ENCODE measurements around the gene MAPKBP1. TPM values are rescaled to one million over a fixed set of nuclear protein-coding genes. Genes with fewer than 3 reads are reported as not detected.

Gene MAPKBP1
- polyA plus RNA-seq, 1 donor from 2014 or later, result 2.7 TPM

DNA sequence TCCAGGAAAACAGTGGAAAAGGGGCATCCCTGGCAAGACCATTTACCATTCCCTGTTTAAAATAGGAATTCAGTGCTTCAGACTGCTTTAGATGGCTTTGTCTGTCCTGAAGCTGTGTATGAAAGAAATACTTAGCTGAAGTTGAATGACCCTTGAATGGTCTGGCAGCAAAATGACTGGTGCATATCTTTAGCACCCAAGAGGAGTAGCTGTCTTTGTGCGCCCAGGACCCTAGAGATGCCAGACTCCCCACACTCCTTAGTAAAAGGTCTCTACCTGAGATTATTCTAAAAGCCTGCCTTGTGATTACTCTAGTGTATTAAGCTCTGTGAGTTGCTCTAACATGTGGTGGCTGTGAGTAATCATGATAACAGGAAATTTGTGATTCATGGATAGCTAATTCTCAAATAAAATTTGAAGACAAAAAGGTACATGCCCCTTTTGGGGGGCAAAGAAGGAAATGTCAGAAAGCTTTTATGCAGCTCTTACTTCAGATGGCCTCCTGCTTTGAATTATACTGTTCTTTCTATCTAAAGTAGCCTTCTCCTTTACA is 3.2 kb downstream of the MAPKBP1 start:
- H3K27ac Mint-ChIP-seq, result peak overlapping the region in 1 of 3 donors; percentile 95

GRCh38 chr15:41778521-41778920 is 4.2 kb downstream of the MAPKBP1 start:
- peak overlapping the region in 1 of 4 donors; percentile 60 for H3K4me3 Mint-ChIP-seq
- no peaks in the 10 kb centered on the region for H3K27me3 Mint-ChIP-seq
- peaks cover 31 to 51% (median 34%) of the 10 kb centered on the region in 3 donors for H3K4me1 Mint-ChIP-seq
- peak overlapping the region in 1 of 3 donors; percentile 18 for H3K27ac Mint-ChIP-seq
- H3K9me3 Mint-ChIP-seq, result no peaks in the 10 kb centered on the region
- peaks cover 4% of the 10 kb centered on the region for H3K36me3 Mint-ChIP-seq

More for the DNA sequence above, 3.2 kb downstream of the MAPKBP1 start:
- Mint-ChIP-seq H3K4me3 (peak overlapping the region in 1 of 4 donors; percentile 60), H3K9me3 (no peaks in the 10 kb centered on the region), H3K36me3 (peaks cover 4% of the 10 kb centered on the region), H3K4me1 (peaks cover 29 to 51% (median 32%) of the 10 kb centered on the region in 3 donors), H3K27me3 (no peaks in the 10 kb centered on the region)

GRCh38 chr15:41779662-41780157 is 5.4 kb downstream of the MAPKBP1 start:
- Mint-ChIP-seq H3K36me3 (peaks cover 4% of the 10 kb centered on the region), H3K27ac (peak overlapping the region in 1 of 3 donors; percentile 19), H3K27me3 (no peaks in the 10 kb centered on the region), H3K9me3 (no peaks in the 10 kb centered on the region), H3K4me1 (peaks cover 24 to 50% (median 28%) of the 10 kb centered on the region in 3 donors), H3K4me3 (peak overlapping the region in 1 of 4 donors; percentile 10)

- Mint-ChIP-seq H3K4me3 (peak overlapping the region in 1 of 4 donors; percentile 10), H3K4me1 (peaks cover 22 to 46% (median 24%) of the 10 kb centered on the region in 3 donors), H3K9me3 (no peaks in the 10 kb centered on the region), H3K36me3 (peaks cover 4% of the 10 kb centered on the region), H3K27me3 (no peaks in the 10 kb centered on the region), H3K27ac (peak overlapping the region in 1 of 3 donors; percentile 19)
These were observed 6.0 kb downstream of the MAPKBP1 start for GRCh38 chr15:41780266-41780665.

- H3K36me3 Mint-ChIP-seq, result peaks cover 4% of the 10 kb centered on the region
- peaks cover 19 to 41% (median 24%) of the 10 kb centered on the region in 3 donors for H3K4me1 Mint-ChIP-seq
- H3K27ac Mint-ChIP-seq, result peak overlapping the region in 1 of 3 donors; percentile 85
- no peaks in the 10 kb centered on the region for H3K9me3 Mint-ChIP-seq
- peak overlapping the region in 2 of 4 donors; percentile 10 to 76 for H3K4me3 Mint-ChIP-seq
- H3K27me3 Mint-ChIP-seq, result no peaks in the 10 kb centered on the region
These were observed 6.4 kb downstream of the MAPKBP1 start for GRCh38 chr15:41780727-41781126.

DNA sequence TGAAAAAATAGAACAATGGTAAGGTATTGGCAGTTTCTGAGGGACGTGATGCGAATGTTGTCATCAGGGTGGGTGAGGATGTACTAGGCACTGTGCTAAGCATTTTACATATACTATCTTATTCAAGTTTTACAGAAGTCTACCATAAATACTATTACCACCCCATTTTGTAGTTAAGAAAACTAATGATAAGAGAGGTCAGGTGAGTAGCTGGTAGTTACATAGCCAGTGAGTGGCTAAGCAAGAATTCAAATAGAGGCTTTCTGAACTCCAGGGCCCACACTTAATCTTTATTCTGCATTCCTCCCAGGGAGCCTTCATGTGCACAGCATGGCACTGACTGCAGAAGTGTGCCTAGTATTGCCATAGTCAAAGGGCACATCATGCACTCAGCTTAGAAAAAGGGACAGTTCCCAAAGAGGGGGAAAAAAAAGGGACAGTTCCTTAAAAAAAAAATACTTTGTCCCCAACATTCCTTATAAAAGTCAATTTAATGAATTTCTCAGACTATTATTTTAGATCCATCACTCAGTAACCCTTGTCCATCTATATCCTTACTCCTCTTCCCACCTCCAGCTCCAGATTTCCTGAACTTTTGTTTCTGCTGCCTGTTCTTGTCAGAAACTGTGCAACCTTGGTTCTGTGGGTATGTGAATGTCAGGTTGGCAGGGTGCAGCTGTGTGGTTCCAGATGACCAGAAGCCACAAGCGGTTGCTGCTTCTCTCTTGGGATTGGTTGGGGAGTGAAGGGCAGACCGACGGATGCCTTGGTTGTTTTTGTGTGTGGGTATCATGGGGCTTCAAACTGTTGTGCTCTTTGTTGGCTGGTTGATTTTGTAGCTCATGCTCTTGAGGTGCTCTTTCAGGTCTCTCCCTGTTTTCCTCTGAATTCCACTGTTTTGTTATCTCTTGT is 8.3 kb downstream of the MAPKBP1 start:
- Mint-ChIP-seq H3K27ac (peak overlapping the region in 1 of 3 donors; percentile 73), H3K27me3 (no peaks in the 10 kb centered on the region), H3K9me3 (no peaks in the 10 kb centered on the region), H3K4me3 (peak overlapping the region in 3 of 4 donors; percentile 11 to 87 (median 39)), H3K36me3 (peaks cover 5% of the 10 kb centered on the region), H3K4me1 (peaks cover 17 to 29% (median 24%) of the 10 kb centered on the region in 3 donors)

- Mint-ChIP-seq H3K9me3 (no peaks in the 10 kb centered on the region), H3K36me3 (peaks cover 5% of the 10 kb centered on the region), H3K27me3 (peaks cover 1% of the 10 kb centered on the region), H3K4me3 (peak overlapping the region in 3 of 4 donors; percentile 11 to 87 (median 39)), H3K4me1 (peaks cover 17 to 29% (median 22%) of the 10 kb centered on the region in 3 donors), H3K27ac (no peak overlapping the region)
These were observed 9.0 kb downstream of the MAPKBP1 start for GRCh38 chr15:41783296-41783695.

DNA sequence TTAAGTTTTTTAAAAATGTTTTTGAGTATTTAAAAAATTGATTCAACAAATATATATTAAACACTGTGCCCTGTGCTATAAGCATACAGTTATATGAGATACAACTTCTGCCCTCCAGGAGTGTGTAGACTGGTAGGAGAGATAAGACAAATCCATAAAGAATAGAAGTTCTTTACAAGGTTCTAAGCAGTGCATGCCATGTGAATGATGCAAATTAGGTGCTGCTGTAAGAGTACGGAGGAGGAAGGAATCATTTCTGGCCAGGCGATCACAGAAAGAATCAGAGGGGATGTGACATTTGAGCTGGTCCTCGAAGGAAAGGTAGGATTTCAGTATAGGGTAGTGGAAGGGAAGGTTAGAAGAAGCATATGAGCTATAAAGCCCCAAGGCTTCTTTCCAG is 14.0 kb downstream of the MAPKBP1 start:
- no peak overlapping the region for H3K4me3 Mint-ChIP-seq
- H3K4me1 Mint-ChIP-seq, result peaks cover 12 to 18% (median 16%) of the 10 kb centered on the region in 3 donors
- H3K27ac Mint-ChIP-seq, result no peak overlapping the region
- H3K9me3 Mint-ChIP-seq, result no peaks in the 10 kb centered on the region
- peaks cover 5% of the 10 kb centered on the region for H3K36me3 Mint-ChIP-seq
- peaks cover 2% of the 10 kb centered on the region for H3K27me3 Mint-ChIP-seq

DNA sequence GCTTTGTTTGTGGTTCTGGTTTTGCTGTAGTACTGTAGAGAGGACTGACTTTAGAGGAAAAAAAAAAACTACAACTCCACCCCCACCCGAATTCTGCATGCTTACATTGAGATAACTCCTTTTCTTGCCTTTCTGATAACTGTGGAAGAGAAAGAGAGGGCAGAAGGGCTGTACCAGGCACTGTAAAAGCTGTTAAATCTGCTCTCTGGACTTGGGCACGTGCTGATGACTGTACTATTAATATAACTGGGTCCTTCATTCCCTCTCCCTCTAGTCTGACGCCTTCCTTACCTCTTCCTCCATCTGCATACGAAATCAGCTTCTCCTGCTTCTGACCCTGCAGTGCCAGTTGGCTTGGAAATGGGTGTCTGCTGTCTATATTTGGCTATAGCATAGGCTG is 15.0 kb downstream of the MAPKBP1 start:
- Mint-ChIP-seq H3K36me3 (peaks cover 5% of the 10 kb centered on the region), H3K27ac (no peak overlapping the region), H3K4me3 (peak overlapping the region in 1 of 4 donors; percentile 41), H3K9me3 (no peaks in the 10 kb centered on the region), H3K27me3 (peaks cover 2% of the 10 kb centered on the region), H3K4me1 (peaks cover 11 to 17% (median 11%) of the 10 kb centered on the region in 3 donors)

GRCh38 chr15:41789662-41790061 is 15.4 kb downstream of the MAPKBP1 start:
- peaks cover 11 to 17% (median 14%) of the 10 kb centered on the region in 3 donors for H3K4me1 Mint-ChIP-seq
- no peak overlapping the region for H3K27ac Mint-ChIP-seq
- H3K27me3 Mint-ChIP-seq, result peaks cover 2% of the 10 kb centered on the region

DNA sequence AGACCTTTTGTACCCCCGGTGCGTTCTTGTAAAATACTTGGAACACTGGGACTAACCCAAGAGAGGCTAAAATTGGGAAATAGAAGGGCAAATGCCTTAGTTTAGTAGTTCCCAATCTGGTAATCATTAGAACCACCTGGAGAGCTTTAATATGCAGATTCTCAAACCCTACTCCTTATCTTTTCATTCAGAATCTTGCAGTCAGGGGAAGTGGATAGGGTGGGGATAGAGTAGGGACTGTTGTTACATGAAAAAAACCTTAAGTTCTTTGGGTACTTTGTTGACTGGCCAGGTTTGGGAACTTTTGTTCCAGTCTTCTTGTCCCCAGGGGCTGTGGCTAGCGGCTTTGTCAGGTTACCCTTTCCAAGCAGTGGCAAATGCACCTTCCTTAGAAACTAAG is 15.9 kb downstream of the MAPKBP1 start:
- Mint-ChIP-seq H3K4me1 (peaks cover 12 to 18% (median 17%) of the 10 kb centered on the region in 3 donors), H3K4me3 (no peak overlapping the region), H3K9me3 (no peaks in the 10 kb centered on the region), H3K27me3 (peaks cover 2% of the 10 kb centered on the region), H3K36me3 (peaks cover 5% of the 10 kb centered on the region), H3K27ac (no peak overlapping the region)

More at GRCh38 chr15:41789662-41790061, 15.4 kb downstream of the MAPKBP1 start:
- Mint-ChIP-seq H3K4me3 (peak overlapping the region in 1 of 4 donors; percentile 41), H3K9me3 (no peaks in the 10 kb centered on the region), H3K36me3 (peaks cover 5% of the 10 kb centered on the region)

DNA sequence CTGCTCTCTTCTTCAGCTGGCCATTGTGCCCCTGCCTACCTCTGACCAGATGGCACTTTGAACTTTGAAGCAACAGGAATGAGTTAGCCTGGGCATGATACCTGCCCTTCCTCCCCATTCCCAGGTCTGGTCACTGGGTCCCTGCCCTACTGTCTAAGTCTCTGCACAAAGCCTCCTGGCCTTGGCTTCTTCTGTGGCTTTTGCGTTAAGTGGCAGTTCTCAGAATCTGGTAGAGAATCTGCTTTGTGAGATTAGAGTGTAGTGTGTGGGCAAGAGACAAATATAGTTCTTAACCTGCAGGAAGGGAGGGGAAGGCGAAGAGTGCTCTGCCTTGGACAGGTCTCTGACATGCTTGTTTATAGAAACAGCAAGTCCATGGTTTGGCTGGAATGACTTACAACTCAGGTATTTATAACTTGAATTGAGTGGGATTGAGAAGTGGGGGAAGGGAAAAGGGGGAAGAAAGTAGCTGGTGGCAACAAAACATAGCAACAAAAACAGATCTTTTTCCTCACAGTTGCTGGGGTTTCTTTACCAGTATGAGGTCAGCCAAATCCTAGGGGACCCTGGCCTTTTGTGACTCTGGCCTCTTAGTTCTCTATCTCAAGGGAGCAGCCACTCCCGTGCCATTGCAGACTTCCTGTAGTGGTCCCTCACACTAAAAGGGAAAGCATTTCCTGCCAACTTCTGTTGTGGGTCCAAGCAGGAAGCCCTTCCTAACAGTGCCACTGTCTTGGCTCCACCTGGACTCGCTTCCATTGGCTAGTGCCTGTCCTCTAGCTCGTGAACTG is 16.7 kb downstream of the MAPKBP1 start:
- Mint-ChIP-seq H3K27me3 (peaks cover 2% of the 10 kb centered on the region), H3K27ac (peak overlapping the region in 1 of 3 donors; percentile 63), H3K9me3 (no peaks in the 10 kb centered on the region), H3K4me3 (no peak overlapping the region), H3K4me1 (peaks cover 14 to 22% (median 17%) of the 10 kb centered on the region in 3 donors), H3K36me3 (peaks cover 4% of the 10 kb centered on the region)

DNA sequence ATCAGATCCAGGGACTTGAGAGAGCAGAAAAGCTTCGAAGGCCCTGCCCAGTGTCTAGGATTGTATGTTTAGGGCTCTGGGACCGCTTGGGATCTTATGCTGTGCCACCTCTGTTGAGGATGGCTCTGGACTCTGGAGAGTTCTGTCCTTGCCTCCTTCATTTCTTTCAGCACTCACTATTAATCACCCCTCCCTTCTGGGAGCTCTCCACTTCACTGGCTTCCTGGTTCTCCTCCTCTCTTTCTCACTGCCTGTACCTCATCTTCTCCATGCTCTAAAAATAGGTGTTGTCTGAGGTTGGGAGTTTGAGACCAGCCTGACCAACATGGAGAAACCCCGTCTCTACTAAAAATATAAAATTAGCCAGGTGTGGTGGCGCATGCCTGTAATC is 17.3 kb downstream of the MAPKBP1 start:
- Mint-ChIP-seq H3K4me1 (peaks cover 16 to 24% (median 17%) of the 10 kb centered on the region in 3 donors), H3K4me3 (peak overlapping the region in 1 of 4 donors; percentile 39), H3K36me3 (peaks cover 4% of the 10 kb centered on the region), H3K27me3 (peaks cover 2% of the 10 kb centered on the region), H3K9me3 (no peaks in the 10 kb centered on the region), H3K27ac (peak overlapping the region in 1 of 3 donors; percentile 63)

GRCh38 chr15:41792000-41792637 is 17.8 kb downstream of the MAPKBP1 start:
- Mint-ChIP-seq H3K9me3 (no peaks in the 10 kb centered on the region), H3K36me3 (peaks cover 4% of the 10 kb centered on the region), H3K27me3 (peaks cover 2% of the 10 kb centered on the region), H3K4me3 (no peak overlapping the region), H3K4me1 (peaks cover 16 to 27% (median 17%) of the 10 kb centered on the region in 3 donors), H3K27ac (no peak overlapping the region)
